ENCODE data around the gene COMMD9. TPM values are rescaled to one million over a fixed set of nuclear protein-coding genes. Genes with fewer than 3 reads are reported as not detected.
A peak's percentile ranks its signal among the peaks of the same experiment; 100 is the strongest.

COMMD9 gene
- total and polyA plus RNA-seq, 2 experiments from 2014 or later, result 22.4 to 44.1 TPM

- TF ChIP-seq ZNF462 (CRISPR knock-in tag; IDR thresholded peaks at IDR 0.05) (no peak), EZH2phosphoT487 (IDR thresholded peaks at IDR 0.05; ENCODE audit: unreplicated experiment) (no peak), ZNF114 (CRISPR knock-in tag; IDR thresholded peaks at IDR 0.05) (no peak), EZH2 (IDR thresholded peaks at IDR 0.05; ENCODE audit: low read depth, unreplicated experiment) (no peak), ZNF331 (CRISPR knock-in tag; IDR thresholded peaks at IDR 0.05; ENCODE audit: low read depth) (no peak)
Measured at GRCh38 chr11:36266767-36267166, 22.5 kb downstream of the COMMD9 start (continued).

GRCh38 chr11:36265793-36266628 lies 23.2 kb downstream of the COMMD9 start:
- H3K36me3 ChIP-seq (ENCODE audit: insufficient read depth), result no peaks in the 10 kb centered on the region
- no peaks in the 10 kb centered on the region for H3K4me1 ChIP-seq (ENCODE audit: insufficient read depth)
- H3K27me3 Mint-ChIP-seq (ENCODE audit: insufficient read depth, low read depth, poor library complexity), result peaks cover 14% of the 10 kb centered on the region
- peak; percentile 95 for ATAC-seq
- H3K27me3 ChIP-seq (ENCODE audit: insufficient read depth), result no peaks in the 10 kb centered on the region
- TF ChIP-seq CTCF (conservative IDR thresholded peaks at IDR 0.05; ENCODE audit: low read depth in 2 of 2), result peak; percentile 94 to 97
- no peak for TF ChIP-seq POLR2AphosphoS5 (IDR thresholded peaks at IDR 0.05; ENCODE audit: low read depth)
- no peak overlapping the region for H3K27ac Mint-ChIP-seq
- H3K4me1 Mint-ChIP-seq, result peaks cover 13% of the 10 kb centered on the region; the same call in 2 of the 3 replicates
- DNase-seq (ENCODE audit: low spot score), result peak; percentile 90
- H3K4me3 ChIP-seq, result no peak overlapping the region
- no peak overlapping the region for H3K4me2 ChIP-seq
- no peaks in the 10 kb centered on the region for H3K9me3 Mint-ChIP-seq
- no peak overlapping the region for H3K27ac ChIP-seq (ENCODE audit: low read depth)
- no peaks in the 10 kb centered on the region; the same call in 2 of the 3 replicates for H3K36me3 Mint-ChIP-seq (ENCODE audit: low read depth)
- no peaks in the 10 kb centered on the region for H4K20me1 ChIP-seq (replicated peaks; ENCODE audit: insufficient read depth)
- H2AFZ ChIP-seq, result 0 out of 2 replicates have a peak overlapping the region, but pooled peaks have one; percentile 31
- no peaks in the 10 kb centered on the region for H3K9me2 ChIP-seq (ENCODE audit: insufficient read depth)
- no peaks in the 10 kb centered on the region for H3F3A ChIP-seq (replicated peaks; ENCODE audit: low read depth)
- H3K79me2 ChIP-seq (replicated peaks; ENCODE audit: insufficient read depth), result no peaks in the 10 kb centered on the region
- H3K4me3 Mint-ChIP-seq, result no peak overlapping the region

Data from GM23338 (cell line).